Measurements from ENCODE around the gene QKI. TPM values are rescaled to one million over a fixed set of nuclear protein-coding genes. Genes with fewer than 3 reads are reported as not detected.

Gene QKI
- total and polyA plus RNA-seq, 3 experiments from 2014 or later: 27.5 to 58.8 (median 56.5) TPM

DNA sequence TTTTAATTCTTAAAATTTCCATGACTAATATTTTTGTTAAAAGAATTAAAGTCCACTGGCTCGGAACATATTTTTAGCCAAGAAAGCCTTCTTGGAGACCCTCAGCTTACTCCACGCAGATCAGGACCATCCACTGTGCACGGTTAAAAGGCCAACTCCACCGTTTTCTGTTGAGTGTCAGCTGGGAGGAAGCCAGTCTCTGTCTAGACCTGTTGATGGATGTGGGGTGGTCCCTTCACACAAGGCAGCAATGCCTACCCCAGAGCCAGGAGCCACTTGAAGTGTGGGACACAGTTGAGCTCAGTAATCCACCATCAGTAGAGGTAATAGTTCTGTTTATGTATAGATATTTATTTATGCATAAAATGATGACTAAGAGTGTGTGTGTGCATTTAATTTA is 19.9 kb upstream of the QKI start:
- Histone ChIP-seq H3K36me3 (ENCODE audit: insufficient read depth, low read length) (no peaks in the 10 kb centered on the region), H3K4me1 (ENCODE audit: insufficient read depth, low read length) (no peaks in the 10 kb centered on the region), H3K9me3 (ENCODE audit: low read length) (no peaks in the 10 kb centered on the region), H3K27ac (ENCODE audit: low read depth, low read length) (no peak overlapping the region), H3K4me3 (ENCODE audit: low read length) (no peak overlapping the region), H3K27me3 (ENCODE audit: insufficient read depth, low read length, poor library complexity, severe bottlenecking) (no peaks in the 10 kb centered on the region)
- peaks cover 12 to 76% of the 10 kb centered on the region in 2 donors for H3K27me3 Mint-ChIP-seq
- ChIA-PET CTCF (no interaction called here), POLR2A (no interaction called here)
- no peak for DNase-seq
- H3K36me3 Mint-ChIP-seq: no peaks in the 10 kb centered on the region
- no peaks in the 10 kb centered on the region for H3K9me3 Mint-ChIP-seq
- H3K27ac Mint-ChIP-seq: no peak overlapping the region
- H3K4me1 Mint-ChIP-seq: peaks cover 0 to 7% (median 6%) of the 10 kb centered on the region in 3 donors
- H3K4me3 Mint-ChIP-seq: no peak overlapping the region

DNA sequence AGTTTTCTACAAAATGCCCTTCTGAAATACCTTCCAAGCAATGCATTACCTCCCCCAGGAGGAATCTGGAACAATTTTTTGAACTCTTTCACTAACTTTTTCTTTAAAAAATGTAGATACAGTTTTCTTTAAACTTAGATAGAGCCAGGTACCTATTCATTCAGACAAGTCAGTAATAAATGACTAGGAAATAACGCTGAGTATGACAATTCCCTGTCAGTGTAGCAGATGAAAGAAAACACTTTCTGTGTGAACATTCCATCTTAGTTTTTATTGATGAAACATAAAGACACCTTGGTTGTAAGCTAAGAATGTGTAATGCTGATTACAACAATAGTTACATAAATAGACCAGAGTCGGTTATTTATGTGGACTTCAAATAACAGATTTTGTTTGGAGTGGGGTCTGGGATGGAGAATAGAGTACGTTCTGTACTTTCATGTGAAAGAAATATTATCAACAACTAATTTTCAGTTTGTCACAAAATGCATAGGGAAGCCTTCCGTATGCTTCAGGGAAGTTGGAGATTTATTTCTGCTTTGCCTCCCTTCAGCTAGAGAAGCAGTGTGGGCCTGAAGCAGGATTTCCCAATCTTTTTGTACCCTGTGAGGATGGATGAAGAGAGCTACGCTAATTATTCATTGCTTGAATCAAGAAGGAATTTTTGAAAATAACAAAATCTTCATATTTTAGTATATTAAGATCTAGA is 19.2 kb upstream of the QKI start:
- no peaks in the 10 kb centered on the region for H3K4me1 ChIP-seq (ENCODE audit: insufficient read depth, low read length)
- H3K4me1 Mint-ChIP-seq: peaks cover 0 to 7% (median 6%) of the 10 kb centered on the region in 3 donors
- CTCF ChIA-PET: no interaction called here
- DNase-seq: no peak
- no peaks in the 10 kb centered on the region for H3K9me3 Mint-ChIP-seq
- peaks cover 15 to 74% of the 10 kb centered on the region in 2 donors for H3K27me3 Mint-ChIP-seq
- H3K36me3 ChIP-seq (ENCODE audit: insufficient read depth, low read length): no peaks in the 10 kb centered on the region
- no peaks in the 10 kb centered on the region for H3K9me3 ChIP-seq (ENCODE audit: low read length)
- no peak overlapping the region for H3K4me3 ChIP-seq (ENCODE audit: low read length)
- H3K27me3 ChIP-seq (ENCODE audit: insufficient read depth, low read length, poor library complexity, severe bottlenecking): no peaks in the 10 kb centered on the region
- H3K36me3 Mint-ChIP-seq: no peaks in the 10 kb centered on the region
- H3K27ac Mint-ChIP-seq: no peak overlapping the region
- no peak overlapping the region for H3K27ac ChIP-seq (ENCODE audit: low read depth, low read length)
- no peak overlapping the region for H3K4me3 Mint-ChIP-seq
- POLR2A ChIA-PET: no interaction called here

- no peaks in the 10 kb centered on the region for H3K9me3 Mint-ChIP-seq
- Histone ChIP-seq H3K36me3 (ENCODE audit: insufficient read depth, low read length) (no peaks in the 10 kb centered on the region), H3K4me1 (ENCODE audit: insufficient read depth, low read length) (no peaks in the 10 kb centered on the region), H3K9me3 (ENCODE audit: low read length) (no peaks in the 10 kb centered on the region), H3K27me3 (ENCODE audit: insufficient read depth, low read length, poor library complexity, severe bottlenecking) (no peaks in the 10 kb centered on the region), H3K27ac (ENCODE audit: low read depth, low read length) (no peak overlapping the region), H3K4me3 (ENCODE audit: low read length) (no peak overlapping the region)
- H3K27me3 Mint-ChIP-seq: peaks cover 16 to 70% of the 10 kb centered on the region in 2 donors
- DNase-seq: no peak
- H3K27ac Mint-ChIP-seq: no peak overlapping the region
- H3K4me1 Mint-ChIP-seq: peaks cover 0 to 7% (median 6%) of the 10 kb centered on the region in 3 donors
- CTCF ChIA-PET: no interaction called here
- no peaks in the 10 kb centered on the region for H3K36me3 Mint-ChIP-seq
- peak overlapping the region in 1 of 7 donors; percentile 7 for H3K4me3 Mint-ChIP-seq
- POLR2A ChIA-PET: no interaction called here
These were observed 18.7 kb upstream of the QKI start for GRCh38 chr6:163395831-163396185.

- Histone ChIP-seq H3K27me3 (ENCODE audit: insufficient read depth, low read length, poor library complexity, severe bottlenecking) (no peaks in the 10 kb centered on the region), H3K4me3 (ENCODE audit: low read length) (no peak overlapping the region), H3K9me3 (ENCODE audit: low read length) (no peaks in the 10 kb centered on the region), H3K4me1 (ENCODE audit: insufficient read depth, low read length) (no peaks in the 10 kb centered on the region), H3K27ac (ENCODE audit: low read depth, low read length) (no peak overlapping the region), H3K36me3 (ENCODE audit: insufficient read depth, low read length) (no peaks in the 10 kb centered on the region)
- DNase-seq: no peak
- Mint-ChIP-seq H3K27me3 (peaks cover 19 to 57% of the 10 kb centered on the region in 2 donors), H3K4me3 (no peak overlapping the region), H3K9me3 (no peaks in the 10 kb centered on the region), H3K4me1 (peaks cover 0 to 7% (median 6%) of the 10 kb centered on the region in 3 donors), H3K27ac (no peak overlapping the region), H3K36me3 (no peaks in the 10 kb centered on the region)
- CTCF ChIA-PET: no interaction called here
- POLR2A ChIA-PET: no interaction called here
These were observed 17.2 kb upstream of the QKI start for GRCh38 chr6:163397326-163397725.

DNA sequence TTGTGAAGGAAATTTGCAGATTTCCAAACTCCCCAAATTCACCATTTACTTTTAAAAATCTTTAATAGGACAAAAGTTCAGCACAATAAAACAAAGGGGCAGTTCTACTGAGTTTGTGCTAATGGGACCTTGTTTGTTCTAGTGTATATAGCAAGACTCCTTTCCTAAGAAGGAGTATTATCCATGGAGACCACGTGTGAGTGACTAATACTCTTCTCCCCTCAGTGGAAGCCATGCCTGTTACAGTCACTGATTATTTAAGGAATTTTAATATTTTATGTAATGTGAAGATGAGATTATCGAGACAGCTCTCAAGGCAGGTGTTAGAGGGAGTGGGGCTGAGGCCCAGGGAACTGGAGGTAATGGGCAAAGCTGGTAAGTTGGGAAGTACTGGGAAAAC is 16.4 kb upstream of the QKI start:
- DNase-seq: no peak
- no peak overlapping the region for H3K4me3 Mint-ChIP-seq

GRCh38 chr6:163398815-163399214 is 15.7 kb upstream of the QKI start:
- Mint-ChIP-seq H3K4me3 (no peak overlapping the region), H3K9me3 (no peaks in the 10 kb centered on the region), H3K36me3 (no peaks in the 10 kb centered on the region), H3K27ac (no peak overlapping the region), H3K4me1 (peaks cover 0 to 7% (median 6%) of the 10 kb centered on the region in 3 donors), H3K27me3 (peaks cover 22 to 48% of the 10 kb centered on the region in 2 donors)
- POLR2A ChIA-PET: no interaction called here
- no peaks in the 10 kb centered on the region for H3K36me3 ChIP-seq (ENCODE audit: insufficient read depth, low read length)
- H3K4me3 ChIP-seq (ENCODE audit: low read length): no peak overlapping the region
- H3K27ac ChIP-seq (ENCODE audit: low read depth, low read length): no peak overlapping the region
- no peaks in the 10 kb centered on the region for H3K9me3 ChIP-seq (ENCODE audit: low read length)
- no peaks in the 10 kb centered on the region for H3K4me1 ChIP-seq (ENCODE audit: insufficient read depth, low read length)
- CTCF ChIA-PET: no interaction called here
- no peaks in the 10 kb centered on the region for H3K27me3 ChIP-seq (ENCODE audit: insufficient read depth, low read length, poor library complexity, severe bottlenecking)
- DNase-seq: no peak

More for the DNA sequence above, 16.4 kb upstream of the QKI start:
- Mint-ChIP-seq H3K4me1 (peaks cover 0 to 7% (median 6%) of the 10 kb centered on the region in 3 donors), H3K27me3 (peaks cover 22 to 50% of the 10 kb centered on the region in 2 donors), H3K36me3 (no peaks in the 10 kb centered on the region), H3K9me3 (no peaks in the 10 kb centered on the region), H3K27ac (no peak overlapping the region)
- POLR2A ChIA-PET: no interaction called here
- Histone ChIP-seq H3K27ac (ENCODE audit: low read depth, low read length) (no peak overlapping the region), H3K4me3 (ENCODE audit: low read length) (no peak overlapping the region), H3K27me3 (ENCODE audit: insufficient read depth, low read length, poor library complexity, severe bottlenecking) (no peaks in the 10 kb centered on the region), H3K36me3 (ENCODE audit: insufficient read depth, low read length) (no peaks in the 10 kb centered on the region), H3K4me1 (ENCODE audit: insufficient read depth, low read length) (no peaks in the 10 kb centered on the region), H3K9me3 (ENCODE audit: low read length) (no peaks in the 10 kb centered on the region)
- CTCF ChIA-PET: no interaction called here

GRCh38 chr6:163400509-163400908 is 14.0 kb upstream of the QKI start:
- Mint-ChIP-seq H3K27me3 (peaks cover 22 to 39% of the 10 kb centered on the region in 2 donors), H3K4me1 (peaks cover under 1 to 8% (median 7%) of the 10 kb centered on the region in 3 donors), H3K9me3 (no peaks in the 10 kb centered on the region), H3K36me3 (no peaks in the 10 kb centered on the region), H3K27ac (no peak overlapping the region), H3K4me3 (no peak overlapping the region)
- Histone ChIP-seq H3K27me3 (ENCODE audit: insufficient read depth, low read length, poor library complexity, severe bottlenecking) (no peaks in the 10 kb centered on the region), H3K27ac (ENCODE audit: low read depth, low read length) (no peak overlapping the region), H3K9me3 (ENCODE audit: low read length) (no peaks in the 10 kb centered on the region), H3K4me1 (ENCODE audit: insufficient read depth, low read length) (no peaks in the 10 kb centered on the region), H3K4me3 (ENCODE audit: low read length) (no peak overlapping the region), H3K36me3 (ENCODE audit: insufficient read depth, low read length) (no peaks in the 10 kb centered on the region)
- no peak for DNase-seq
- ChIA-PET CTCF (no interaction called here), POLR2A (no interaction called here)

GRCh38 chr6:163401039-163401885 is 13.3 kb upstream of the QKI start:
- POLR2A ChIA-PET: no interaction called here

More at GRCh38 chr6:163401039-163401885, 13.3 kb upstream of the QKI start:
- Mint-ChIP-seq H3K36me3 (no peaks in the 10 kb centered on the region), H3K27me3 (peaks cover 22 to 33% of the 10 kb centered on the region in 2 donors), H3K4me3 (no peak overlapping the region), H3K4me1 (peaks cover 7 to 15% (median 15%) of the 10 kb centered on the region in 3 donors), H3K9me3 (no peaks in the 10 kb centered on the region), H3K27ac (no peak overlapping the region)
- Histone ChIP-seq H3K4me1 (ENCODE audit: insufficient read depth, low read length) (no peaks in the 10 kb centered on the region), H3K4me3 (ENCODE audit: low read length) (no peak overlapping the region), H3K9me3 (ENCODE audit: low read length) (no peaks in the 10 kb centered on the region), H3K27ac (ENCODE audit: low read depth, low read length) (no peak overlapping the region), H3K27me3 (ENCODE audit: insufficient read depth, low read length, poor library complexity, severe bottlenecking) (no peaks in the 10 kb centered on the region), H3K36me3 (ENCODE audit: insufficient read depth, low read length) (no peaks in the 10 kb centered on the region)
- DNase-seq: no peak
- CTCF ChIA-PET: interaction anchor here (1.4 kb wide), 1 partner anchor 15 kb away, joined by 3 read pairs; no protein-coding TSS in a partner anchor

All from CD8-positive, alpha-beta memory T cell (primary cell).